Mesenchymal stem cell (in vitro differentiated cells and primary cell): ENCODE measurements around the gene IKBKE.

ENCODE experiments used
- DNase-seq: peaks from one replicate; pipeline ENCODE4 v3.0.0-alpha.2; 2013
- H2AFZ ChIP-seq: one replicate; pipeline ENCODE4 v1.6.1; 2013; ENCODE audit warnings: low read depth, mild to moderate bottlenecking, control low read depth, inconsistent platforms, low read length, moderate library complexity
- H2AK5ac ChIP-seq: 2 replicates; pipeline ENCODE4 v1.6.1; 2013; ENCODE audit warnings: low read length, moderate library complexity, mild to moderate bottlenecking, inconsistent platforms; ENCODE audit not compliant: severe bottlenecking
- H2BK120ac ChIP-seq: one replicate; pipeline ENCODE4 v1.6.1; 2013; ENCODE audit warnings: low read depth, mild to moderate bottlenecking, inconsistent platforms, low read length, moderate library complexity
- H2BK12ac ChIP-seq, 2 experiments: one replicate each; pipeline ENCODE4 v1.6.1; 2013; ENCODE audit warnings: inconsistent platforms in 2 of 2, low read length in 2 of 2, mild to moderate bottlenecking in 2 of 2, moderate library complexity in 2 of 2, control low read depth in 1 of 2
- H2BK15ac ChIP-seq: one replicate; pipeline ENCODE4 v1.6.1; 2013; ENCODE audit warnings: mild to moderate bottlenecking, low read depth, inconsistent platforms; ENCODE audit not compliant: poor library complexity, severe bottlenecking
- H2BK5ac ChIP-seq: 2 replicates; pipeline ENCODE4 v1.6.1; 2013; ENCODE audit warnings: low read depth, mild to moderate bottlenecking, low read length, control low read depth, inconsistent platforms; ENCODE audit not compliant: poor library complexity, severe bottlenecking
- H3K14ac ChIP-seq, 2 experiments: one replicate each; pipeline ENCODE4 v1.6.1; 2013; ENCODE audit warnings: inconsistent platforms in 2 of 2, low read length in 2 of 2, control low read depth in 1 of 2, mild to moderate bottlenecking in 1 of 2, moderate library complexity in 1 of 2
- H3K18ac ChIP-seq, 2 experiments: one replicate each; pipeline ENCODE4 v1.6.1; 2013; ENCODE audit warnings: inconsistent platforms in 2 of 2, low read length in 2 of 2, control low read depth in 1 of 2, low read depth in 1 of 2, mild to moderate bottlenecking in 1 of 2
- H3K23ac ChIP-seq, 2 experiments: one replicate each; pipeline ENCODE4 v1.6.1; 2013; ENCODE audit warnings: inconsistent platforms in 2 of 2, low read length in 2 of 2, mild to moderate bottlenecking in 2 of 2, moderate library complexity in 2 of 2, control low read depth in 1 of 2
- H3K27ac ChIP-seq: 2 replicates; pipeline ENCODE4 v1.5.1; 2013; ENCODE audit warnings: mild to moderate bottlenecking, moderate library complexity, low read length, control low read depth, inconsistent platforms; ENCODE audit not compliant: poor library complexity, severe bottlenecking
- H3K27me3 ChIP-seq, 2 experiments: 2 replicates each; pipeline versions ENCODE4 v1.6.1 to v1.7.0; 2013; ENCODE audit warnings: low read length in 2 of 2, mild to moderate bottlenecking in 2 of 2, moderate library complexity in 2 of 2, control low read depth in 1 of 2, inconsistent platforms in 1 of 2; ENCODE audit not compliant: control insufficient read depth in 1 of 2, insufficient read depth in 1 of 2
- H3K36me3 ChIP-seq, 2 experiments: 2 replicates each; pipeline versions ENCODE4 v1.6.1 to v1.7.0; 2013; ENCODE audit warnings: low read length in 2 of 2, control low read depth in 1 of 2, inconsistent platforms in 1 of 2, low read depth in 1 of 2, mild to moderate bottlenecking in 1 of 2; ENCODE audit not compliant: insufficient read depth in 2 of 2, control insufficient read depth in 1 of 2
- H3K4ac ChIP-seq, 2 experiments: one replicate each; pipeline ENCODE4 v1.6.1; 2013; ENCODE audit warnings: inconsistent platforms in 2 of 2, low read length in 2 of 2, mild to moderate bottlenecking in 2 of 2, moderate library complexity in 2 of 2, control low read depth in 1 of 2, low read depth in 1 of 2
- H3K4me1 ChIP-seq: 2 replicates; pipeline ENCODE4 v1.6.1; 2013; ENCODE audit warnings: low read depth, low read length, control low read depth; ENCODE audit not compliant: control insufficient read depth, insufficient read depth
- H3K4me2 ChIP-seq: 2 replicates; pipeline ENCODE4 v1.6.1; 2013; ENCODE audit warnings: low read length, mild to moderate bottlenecking, inconsistent platforms; ENCODE audit not compliant: poor library complexity, severe bottlenecking
- H3K4me3 ChIP-seq, 2 experiments: 2 replicates each; pipeline versions ENCODE4 v1.5.1 to v1.7.0; 2013; ENCODE audit warnings: low read length in 2 of 2, mild to moderate bottlenecking in 2 of 2, control low read depth in 1 of 2, low read depth in 1 of 2; ENCODE audit not compliant: insufficient read depth in 1 of 2
- H3K79me1 ChIP-seq: replicated peaks from 2 replicates; pipeline ENCODE4 v1.6.1; 2013; ENCODE audit warnings: mild to moderate bottlenecking, control low read depth, low read length, inconsistent platforms; ENCODE audit not compliant: poor library complexity, severe bottlenecking
- H3K9ac ChIP-seq: 2 replicates; pipeline ENCODE4 v1.7.0; 2013; ENCODE audit warnings: mild to moderate bottlenecking, low read length, moderate library complexity
- H3K9me3 ChIP-seq: 2 replicates; pipeline ENCODE4 v1.7.0; 2013; ENCODE audit warnings: mild to moderate bottlenecking, low read length; ENCODE audit not compliant: control insufficient read depth
- H4K8ac ChIP-seq: one replicate; pipeline ENCODE4 v1.6.1; 2013; ENCODE audit warnings: inconsistent platforms, mild to moderate bottlenecking, low read length, moderate library complexity
- H4K91ac ChIP-seq: one replicate; pipeline ENCODE4 v1.6.1; 2013; ENCODE audit warnings: mild to moderate bottlenecking, low read length, inconsistent platforms
- WGBS: methylation state at CpG from one replicate; pipeline ENCODE4 v1.1.7; 2013; ENCODE audit warnings: mixed read lengths; 5-methylcytosine and 5-hydroxymethylcytosine counted together

The IKBKE gene

GRCh38 chr1:206506405-206507283 is 36.4 kb downstream of the IKBKE start:
- H3K9me3 ChIP-seq, result no peaks in the 10 kb centered on the region

GRCh38 chr1:206507284-206508129 is 37.2 kb downstream of the IKBKE start, which contains the start of gene RASSF5:
Gene RASSF5, plus strand, starts transcription at chr1:206507531. Its CDS starts 72 bp downstream, at chr1:206507603.
- Histone ChIP-seq H3K4ac (peak within 1 kb of the TSS; percentile 35 to 73), H3K79me1 (no peaks in the 10 kb centered on the region), H3K9me3 (no peaks in the 10 kb centered on the region), H3K4me1 (peaks cover 17% of the 10 kb centered on the region), H2AK5ac (no peak within 1 kb of the TSS), H2BK120ac (no peak within 1 kb of the TSS), H3K4me2 (peak within 1 kb of the TSS; percentile 85), H3K18ac (peak within 1 kb of the TSS; percentile 9 to 46), H3K27ac (no peak within 1 kb of the TSS), H2AFZ (peak within 1 kb of the TSS; percentile 68), H3K9ac (peak within 1 kb of the TSS; percentile 75), H2BK15ac (peak within 1 kb of the TSS; percentile 44), H3K36me3 (no peaks in the 10 kb centered on the region), H2BK5ac (peak within 1 kb of the TSS; percentile 4), H3K23ac (peak within 1 kb of the TSS in 1 of 2 experiments; percentile 57), H3K14ac (peak within 1 kb of the TSS in 1 of 2 experiments; percentile 46), H3K27me3 (peaks cover 0 to 67% of the 10 kb centered on the region in 2 experiments), H4K8ac (peak within 1 kb of the TSS; percentile 35), H2BK12ac (peak within 1 kb of the TSS in 1 of 2 experiments; percentile 59), H3K4me3 (peak within 1 kb of the TSS; percentile 48 to 81), H4K91ac (peak within 1 kb of the TSS; percentile 47)
- WGBS, result 3% methylated on average over 88 of the region's 97 CpGs
- peak; percentile 73 for DNase-seq

More at GRCh38 chr1:206506405-206507283, 36.4 kb downstream of the IKBKE start:
- H3K79me1 ChIP-seq, result no peaks in the 10 kb centered on the region
- peak overlapping the region; percentile 74 for H3K9ac ChIP-seq
- H4K91ac ChIP-seq, result no peak overlapping the region
- no peak overlapping the region for H2BK120ac ChIP-seq
- H2BK5ac ChIP-seq, result peak overlapping the region; percentile 4
- no peak overlapping the region for H2AK5ac ChIP-seq
- no peak overlapping the region for H3K14ac ChIP-seq
- no peak for DNase-seq
- H3K4me1 ChIP-seq, result peaks cover 20% of the 10 kb centered on the region
- H3K27me3 ChIP-seq, result peaks cover 0 to 60% of the 10 kb centered on the region in 2 experiments
- peak overlapping the region; percentile 35 for H4K8ac ChIP-seq
- peak overlapping the region in 1 of 2 experiments; percentile 57 for H3K23ac ChIP-seq
- H2AFZ ChIP-seq, result peak overlapping the region; percentile 68
- 27% methylated on average over 30 of the region's 48 CpGs for WGBS
- peak overlapping the region in 1 of 2 experiments; percentile 59 for H2BK12ac ChIP-seq
- peak overlapping the region; percentile 85 for H3K4me2 ChIP-seq
- no peaks in the 10 kb centered on the region for H3K36me3 ChIP-seq
- H2BK15ac ChIP-seq, result peak overlapping the region; percentile 44
- H3K18ac ChIP-seq, result peak overlapping the region in 1 of 2 experiments; percentile 46
- peak overlapping the region; percentile 35 to 73 for H3K4ac ChIP-seq
- peak overlapping the region; percentile 48 to 81 for H3K4me3 ChIP-seq
- H3K27ac ChIP-seq, result no peak overlapping the region

- WGBS, result 53% methylated on average over 10 of the region's 15 CpGs
- no peak overlapping the region for H2AFZ ChIP-seq
- H3K4me3 ChIP-seq, result peak overlapping the region; percentile 48 to 81
- H3K9me3 ChIP-seq, result no peaks in the 10 kb centered on the region
- H2AK5ac ChIP-seq, result no peak overlapping the region
- DNase-seq, result no peak
- H3K14ac ChIP-seq, result no peak overlapping the region
- H3K4me1 ChIP-seq, result peaks cover 19% of the 10 kb centered on the region
- H2BK15ac ChIP-seq, result no peak overlapping the region
- peak overlapping the region; percentile 85 for H3K4me2 ChIP-seq
- H3K9ac ChIP-seq, result peak overlapping the region; percentile 75
- H3K79me1 ChIP-seq, result no peaks in the 10 kb centered on the region
- H2BK12ac ChIP-seq, result peak overlapping the region in 1 of 2 experiments; percentile 18
- no peak overlapping the region for H4K8ac ChIP-seq
- no peak overlapping the region for H3K27ac ChIP-seq
- no peak overlapping the region for H2BK5ac ChIP-seq
- no peak overlapping the region for H3K4ac ChIP-seq
- peak overlapping the region; percentile 4 to 9 for H3K18ac ChIP-seq
- H4K91ac ChIP-seq, result no peak overlapping the region
- peaks cover 0 to 72% of the 10 kb centered on the region in 2 experiments for H3K27me3 ChIP-seq
- no peaks in the 10 kb centered on the region for H3K36me3 ChIP-seq
- no peak overlapping the region for H3K23ac ChIP-seq
- H2BK120ac ChIP-seq, result no peak overlapping the region
Observed at GRCh38 chr1:206508130-206508889, 38.0 kb downstream of the IKBKE start.
